Endothelial cell of umbilical vein (primary cell): ENCODE results near the gene LIN7C. TPM values are rescaled to one million over a fixed set of nuclear protein-coding genes. Genes with fewer than 3 reads are reported as not detected.

ENCODE experiments used
- BruUV-seq: library from RNA; stranded (reverse); fragments of 400-500 nt; replicated peaks from 2 replicates; lab custom pipeline; 2021; lab: Mats Ljungman, UMichigan
- CTCF ChIA-PET: fragments of 300-600, 350-600 bp; sonication (Branson Sonifier 250); formaldehyde crosslinking; loops from one replicate; lab custom pipeline; 2021; ENCODE audit warnings: antibody characterized with exemption, inconsistent platforms; lab: Charles Lee
- POLR2A ChIA-PET: fragments of 300-600, 350-600 bp; sonication (Branson Sonifier 250); formaldehyde crosslinking; loops from one replicate; lab custom pipeline; 2021; ENCODE audit warnings: antibody characterized with exemption, inconsistent platforms; lab: Charles Lee
- DNase-seq: peaks from one replicate; pipeline ENCODE4 v3.0.0-alpha.2; 2011; ENCODE audit warnings: low read depth, low spot score
- FAIRE-seq: peaks from 2 replicates; lab custom pipeline; 2011; peaks lifted over from hg19 to GRCh38; lab: Jason Lieb, UNC
- H2AFZ ChIP-seq: 2 replicates; pipeline ENCODE4 v1.6.0; 2012; ENCODE audit warnings: low read depth, low read length, control low read depth, inconsistent platforms
- H3K27ac ChIP-seq: 2 replicates; pipeline ENCODE4 v1.5.1; 2011; ENCODE audit warnings: low read depth, mild to moderate bottlenecking, control low read depth, low read length, moderate library complexity; ENCODE audit not compliant: insufficient read depth
- H3K27me3 ChIP-seq, 2 experiments: 2 replicates each; pipeline versions ENCODE4 v1.6.0 to v1.6.1; 2011; ENCODE audit warnings: low read length in 2 of 2, mixed read lengths in 1 of 2; ENCODE audit not compliant: control insufficient read depth in 2 of 2, insufficient read depth in 2 of 2
- H3K36me3 ChIP-seq, 2 experiments: 2 replicates in 1 of 2; 3 replicates in 1 of 2; pipeline ENCODE4 v1.5.1; 2011; ENCODE audit warnings: low read length in 2 of 2, mild to moderate bottlenecking in 1 of 2, moderate library complexity in 1 of 2; ENCODE audit not compliant: control insufficient read depth in 2 of 2, insufficient read depth in 2 of 2; ENCODE audit errors: extremely low read depth in 1 of 2
- H3K4me1 ChIP-seq: 3 replicates; pipeline ENCODE4 v1.5.1; 2011; ENCODE audit warnings: mild to moderate bottlenecking, low read length; ENCODE audit not compliant: control insufficient read depth, insufficient read depth; ENCODE audit errors: extremely low read depth
- H3K4me2 ChIP-seq: 2 replicates; pipeline ENCODE4 v1.6.1; 2011; ENCODE audit warnings: low read length, control low read depth, mixed read lengths; ENCODE audit not compliant: insufficient read depth
- H3K4me3 ChIP-seq, 3 experiments: fragments of 200-600 bp in 1 of 3; sonication (generic), shearing (Covaris generic) in 1 of 3; replicated peaks in 1 of 3; 2 replicates each; pipeline ENCODE4 v1.5.1; 2011 to 2016; ENCODE audit warnings: control low read depth in 3 of 3, low read length in 3 of 3, mild to moderate bottlenecking in 2 of 3, inconsistent platforms in 1 of 3, low read depth in 1 of 3, moderate library complexity in 1 of 3; ENCODE audit not compliant: insufficient read depth in 1 of 3
- H3K79me2 ChIP-seq: 2 replicates; pipeline ENCODE4 v1.6.0; 2012; ENCODE audit warnings: low read length, inconsistent platforms; ENCODE audit not compliant: control insufficient read depth, insufficient read depth
- H3K9ac ChIP-seq: replicated peaks from 2 replicates; pipeline ENCODE3; 2011; ENCODE audit warnings: low read length, control low read depth; ENCODE audit not compliant: insufficient read depth; ENCODE audit errors: extremely low read depth
- H3K9me1 ChIP-seq: replicated peaks from 3 replicates; pipeline ENCODE4 v1.6.0; 2011; ENCODE audit warnings: mild to moderate bottlenecking, low read length; ENCODE audit not compliant: control insufficient read depth, insufficient read depth; ENCODE audit errors: extremely low read depth
- H3K9me3 ChIP-seq: replicated peaks from 2 replicates; pipeline ENCODE4 v1.5.1; 2012; ENCODE audit warnings: low read length, inconsistent platforms; ENCODE audit not compliant: control insufficient read depth, insufficient read depth
- H4K20me1 ChIP-seq: replicated peaks from 2 replicates; pipeline ENCODE3; 2011; ENCODE audit warnings: mild to moderate bottlenecking, low read length; ENCODE audit not compliant: control insufficient read depth, insufficient read depth; ENCODE audit errors: extremely low read depth
- EZH2 ChIP-seq: IDR thresholded peaks from 2 replicates; pipeline ENCODE4 v1.6.1; 2012; ENCODE audit warnings: borderline replicate concordance, low read depth, mild to moderate bottlenecking, moderate library complexity, low read length, inconsistent platforms; ENCODE audit not compliant: severe bottlenecking
- FOS ChIP-seq: IDR thresholded peaks from 2 replicates; pipeline ENCODE4 v1.6.1; 2011; ENCODE audit warnings: mild to moderate bottlenecking, low read length, moderate library complexity, borderline replicate concordance; ENCODE audit not compliant: insufficient read depth
- GATA2 ChIP-seq: IDR thresholded peaks from 2 replicates; pipeline ENCODE4 v1.7.0; 2011; ENCODE audit warnings: low read depth, mild to moderate bottlenecking, moderate library complexity, mixed read lengths, low read length; ENCODE audit not compliant: insufficient read length, insufficient read depth
- JUN ChIP-seq: IDR thresholded peaks from 2 replicates; pipeline ENCODE4 v1.6.1; 2011; ENCODE audit warnings: borderline replicate concordance, low read depth; ENCODE audit not compliant: insufficient read length, insufficient read depth
- MAX ChIP-seq: IDR thresholded peaks from 2 replicates; pipeline ENCODE4 v1.6.1; 2011; ENCODE audit not compliant: insufficient read depth, insufficient read length
- MYC ChIP-seq: IDR thresholded peaks from one replicate; pipeline ENCODE4 v1.6.1; 2011; ENCODE audit warnings: mild to moderate bottlenecking, low read depth, low read length
- POLR2A ChIP-seq: IDR thresholded peaks from 2 replicates; pipeline ENCODE4 v1.6.1; 2012; ENCODE audit warnings: low read depth, mild to moderate bottlenecking, control low read depth, low read length
- POLR2AphosphoS5 ChIP-seq: IDR thresholded peaks from 2 replicates; pipeline ENCODE4 v1.6.1; 2012; ENCODE audit warnings: low read depth, mild to moderate bottlenecking, control low read depth, low read length, moderate library complexity; ENCODE audit not compliant: insufficient read depth
- dilution Hi-C: fragments of 300-500 bp; cut with MboI; formaldehyde crosslinking; loops from one replicate; pipeline ENCODE4 v1.15.0; 2019; ENCODE audit warnings: low sequenced_read_pairs; ENCODE audit not compliant: extremely low pct_ligation_motif_present
- intact Hi-C: fragments of 100-400 bp; cut with micrococcal nuclease; formaldehyde crosslinking; loops from one replicate; pipeline ENCODE4 v1.10.0; 2022
- polyA plus RNA-seq, 4 experiments: library from polyadenylated mRNA; depleted of rRNA in 3 of 4; stranded (reverse) in 3 of 4; unstranded in 1 of 4; fragments of >200 nt; gene quantifications; 2 replicates each; pipeline versions ENCODE4 v1.2.1 to v1.2.3, GENCODE V29; 2011 to 2012; ENCODE audit warnings: missing spikeins in 1 of 4
- total RNA-seq: library from RNA; stranded (reverse); gene quantifications from 2 replicates; pipeline ENCODE4 v1.2.3, GENCODE V29; 2021
- TF ChIP-seq, protein P1 (sequence below), 2 donors: IDR thresholded peaks; 1 replicate in 1 of 2; 2 replicates in 1 of 2; pipeline ENCODE4 v1.5.1; 2011; ENCODE audit warnings: low read length in 2 of 2, mild to moderate bottlenecking in 2 of 2, moderate library complexity in 2 of 2, control low read depth in 1 of 2, inconsistent platforms in 1 of 2, low read depth in 1 of 2; ENCODE audit not compliant: insufficient read depth in 1 of 2; ENCODE audit errors: extremely low read depth in 1 of 2

The LIN7C gene
- total and polyA plus RNA-seq, 2 donors (not counting 3 experiments of a cell fraction or from before 2014, with no cell fraction given): 7.1 to 24.9 TPM

GRCh38 chr11:27540051-27540450 is 33.5 kb upstream of the LIN7C start:
- no peak for DNase-seq
- H3K36me3 ChIP-seq: no peaks in the 10 kb centered on the region
- dilution Hi-C loops: no loop called here
- H3K27ac ChIP-seq: no peak overlapping the region
- H3K4me3 ChIP-seq: no peak overlapping the region
- CTCF ChIA-PET: no interaction called here
- no peaks in the 10 kb centered on the region for H3K9me3 ChIP-seq
- no peaks in the 10 kb centered on the region for H4K20me1 ChIP-seq
- FAIRE-seq: no peak
- no peaks in the 10 kb centered on the region for H3K9me1 ChIP-seq
- H3K9ac ChIP-seq: no peak overlapping the region
- BruUV-seq: no TSS peak
- H2AFZ ChIP-seq: no peak overlapping the region
- H3K4me1 ChIP-seq: no peaks in the 10 kb centered on the region
- intact Hi-C loops: no loop called here
- peaks cover 0 to 2% of the 10 kb centered on the region in 2 experiments for H3K27me3 ChIP-seq
- no peak for TF ChIP-seq JUN
- TF ChIP-seq, protein P1, sequence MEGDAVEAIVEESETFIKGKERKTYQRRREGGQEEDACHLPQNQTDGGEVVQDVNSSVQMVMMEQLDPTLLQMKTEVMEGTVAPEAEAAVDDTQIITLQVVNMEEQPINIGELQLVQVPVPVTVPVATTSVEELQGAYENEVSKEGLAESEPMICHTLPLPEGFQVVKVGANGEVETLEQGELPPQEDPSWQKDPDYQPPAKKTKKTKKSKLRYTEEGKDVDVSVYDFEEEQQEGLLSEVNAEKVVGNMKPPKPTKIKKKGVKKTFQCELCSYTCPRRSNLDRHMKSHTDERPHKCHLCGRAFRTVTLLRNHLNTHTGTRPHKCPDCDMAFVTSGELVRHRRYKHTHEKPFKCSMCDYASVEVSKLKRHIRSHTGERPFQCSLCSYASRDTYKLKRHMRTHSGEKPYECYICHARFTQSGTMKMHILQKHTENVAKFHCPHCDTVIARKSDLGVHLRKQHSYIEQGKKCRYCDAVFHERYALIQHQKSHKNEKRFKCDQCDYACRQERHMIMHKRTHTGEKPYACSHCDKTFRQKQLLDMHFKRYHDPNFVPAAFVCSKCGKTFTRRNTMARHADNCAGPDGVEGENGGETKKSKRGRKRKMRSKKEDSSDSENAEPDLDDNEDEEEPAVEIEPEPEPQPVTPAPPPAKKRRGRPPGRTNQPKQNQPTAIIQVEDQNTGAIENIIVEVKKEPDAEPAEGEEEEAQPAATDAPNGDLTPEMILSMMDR (IDR thresholded peaks at IDR 0.05; ENCODE audit: extremely low read depth in 1 of 2, insufficient read depth in 1 of 2, low read depth in 1 of 2, low read length in 2 of 2): no peak
- no peak for TF ChIP-seq MAX
- TF ChIP-seq GATA2: no peak
- TF ChIP-seq POLR2A: no peak
- TF ChIP-seq EZH2: no peak
- TF ChIP-seq POLR2AphosphoS5: no peak
- TF ChIP-seq MYC: no peak
- no peak for TF ChIP-seq FOS
- H3K79me2 ChIP-seq: no peaks in the 10 kb centered on the region
- POLR2A ChIA-PET: no interaction called here
- no peak overlapping the region for H3K4me2 ChIP-seq
